NB4 (cell line): ENCODE measurements around the gene YARS1.

ENCODE experiments used
- DNase-seq: peaks from one replicate; pipeline ENCODE4 v3.0.0; 2010; ENCODE audit warnings: low read depth
- H3K4me3 ChIP-seq: one replicate; pipeline ENCODE4 v1.5.1; 2011; ENCODE audit warnings: mild to moderate bottlenecking, low read depth, low read length, moderate library complexity
- CTCF ChIP-seq: IDR thresholded peaks from one replicate; pipeline ENCODE4 v1.5.1; 2012; ENCODE audit warnings: low read depth, low read length
- MAX ChIP-seq: IDR thresholded peaks from 2 replicates; pipeline ENCODE4 v1.6.1; 2011; ENCODE audit warnings: low read depth, low read length
- MYC ChIP-seq: IDR thresholded peaks from 2 replicates; pipeline ENCODE4 v1.6.1; 2011; ENCODE audit warnings: low read depth, low read length
- POLR2A ChIP-seq: IDR thresholded peaks from 2 replicates; pipeline ENCODE4 v1.6.1; 2011; ENCODE audit warnings: mild to moderate bottlenecking; ENCODE audit not compliant: insufficient read length; ENCODE audit errors: extremely low read depth

The YARS1 gene

GRCh38 chr1:32786856-32787255, 30.3 kb downstream of the YARS1 start:
- TF ChIP-seq CTCF (no peak), POLR2A (no peak), MYC (no peak), MAX (no peak)
- H3K4me3 ChIP-seq: no peak overlapping the region
- DNase-seq: peak; percentile 26

GRCh38 chr1:32784817-32785216, 32.3 kb downstream of the YARS1 start:
- no peak overlapping the region for H3K4me3 ChIP-seq
- no peak for DNase-seq
- no peak for TF ChIP-seq CTCF
- no peak for TF ChIP-seq POLR2A
- TF ChIP-seq MYC: no peak
- no peak for TF ChIP-seq MAX

GRCh38 chr1:32783851-32784250, 33.3 kb downstream of the YARS1 start:
- H3K4me3 ChIP-seq: no peak overlapping the region
- no peak for DNase-seq
- no peak for TF ChIP-seq MAX
- no peak for TF ChIP-seq POLR2A
- TF ChIP-seq MYC: no peak
- no peak for TF ChIP-seq CTCF

- TF ChIP-seq POLR2A: no peak
- TF ChIP-seq MAX: no peak
- TF ChIP-seq MYC: no peak
- TF ChIP-seq CTCF: no peak
- H3K4me3 ChIP-seq: no peak overlapping the region
- no peak for DNase-seq
These were observed 35.1 kb downstream of the YARS1 start for GRCh38 chr1:32782086-32782485.

GRCh38 chr1:32780628-32781234, 36.4 kb downstream of the YARS1 start:
- H3K4me3 ChIP-seq: no peak overlapping the region
- TF ChIP-seq MYC (no peak), MAX (no peak), POLR2A (no peak), CTCF (no peak)
- DNase-seq: no peak
